Uterus (tissue), 4 donors: ENCODE data around the gene KIF1B. TPM values are rescaled to one million over a fixed set of nuclear protein-coding genes. Genes with fewer than 3 reads are reported as not detected.

Experiments used
- DNase-seq, 2 donors: peaks; one replicate each; pipeline ENCODE4 v3.0.0-alpha.2; 2019 to 2020
- H3K27ac ChIP-seq, 2 donors: fragments of 200-600 bp; sonication (generic); 1 replicate in 1 of 2; 2 replicates in 1 of 2; pipeline ENCODE4 v1.5.1; 2016 to 2018
- H3K27me3 ChIP-seq, 2 donors: fragments of 200-600 bp; sonication (generic); one replicate each; pipeline ENCODE4 v1.5.1; 2018 to 2019; ENCODE audit warnings: control low read depth in 1 of 2
- H3K36me3 ChIP-seq, 2 donors: fragments of 200-600 bp; sonication (generic); one replicate each; pipeline ENCODE4 v1.5.1; 2019; ENCODE audit warnings: control low read depth in 1 of 2
- H3K4me1 ChIP-seq, 2 donors: fragments of 200-600 bp; sonication (generic); one replicate each; pipeline ENCODE4 v1.5.1; 2018 to 2019; ENCODE audit warnings: control low read depth in 1 of 2
- H3K4me3 ChIP-seq, 2 donors: fragments of 200-600 bp; sonication (generic); 1 replicate in 1 of 2; 2 replicates in 1 of 2; pipeline ENCODE4 v1.5.1; 2018 to 2019; ENCODE audit warnings: mild to moderate bottlenecking in 1 of 2
- H3K9me3 ChIP-seq, 2 donors: fragments of 200-600 bp; sonication (generic); one replicate each; pipeline ENCODE4 v1.5.1; 2019; ENCODE audit warnings: control low read depth in 1 of 2
- POLR2A ChIP-seq, 2 donors: fragments of 450-650 bp; IDR thresholded peaks; one replicate each; pipeline ENCODE4 v1.6.1; 2016; ENCODE audit warnings: antibody characterized with exemption in 2 of 2, mild to moderate bottlenecking in 1 of 2, moderate library complexity in 1 of 2
- intact Hi-C: fragments of 100-400 bp; cut with DNase I; formaldehyde crosslinking; loops from one replicate; pipeline ENCODE4 v1.15.1; 2023; ENCODE audit warnings: low total_unique reads
- total RNA-seq, 4 donors: library from RNA; depleted of rRNA in 3 of 4; stranded (reverse); fragments of >200 nt in 3 of 4; gene quantifications; one replicate each; pipeline versions ENCODE4 v1.1.0 to v1.2.4, GENCODE V29; 2014 to 2023
- TF ChIP-seq, protein P1 (sequence below), 4 experiments: fragments of 200-600 bp in 2 of 4; fragments of 450-650 bp in 2 of 4; sonication (generic) in 2 of 4; IDR thresholded peaks; one replicate each; pipeline ENCODE4 v1.5.1; 2016 to 2019; ENCODE audit warnings: antibody characterized with exemption in 4 of 4, mild to moderate bottlenecking in 2 of 4, moderate library complexity in 1 of 4
- donor health status: DM: yes; HTN: yes; CAD: no.

The KIF1B gene
- total RNA-seq, 4 donors from 2014 or later: 26.4 to 89.6 (median 45.1) TPM

DNA sequence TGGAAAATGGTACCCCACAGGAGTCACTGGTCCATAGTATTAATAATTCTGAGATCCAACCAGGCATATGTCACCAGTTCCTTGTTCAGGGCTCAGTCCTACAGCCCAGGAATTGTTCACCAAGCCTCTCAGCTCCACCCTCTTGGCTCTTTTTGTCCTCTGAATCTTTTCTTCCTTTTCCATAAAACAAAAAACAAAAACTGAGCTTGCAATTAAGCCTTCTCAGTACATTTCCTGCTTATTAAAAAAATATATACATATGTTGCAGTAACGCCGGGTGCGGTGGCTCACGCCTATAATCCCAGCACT is 23.4 kb upstream of the KIF1B start:
- DNase-seq: no peak

DNA sequence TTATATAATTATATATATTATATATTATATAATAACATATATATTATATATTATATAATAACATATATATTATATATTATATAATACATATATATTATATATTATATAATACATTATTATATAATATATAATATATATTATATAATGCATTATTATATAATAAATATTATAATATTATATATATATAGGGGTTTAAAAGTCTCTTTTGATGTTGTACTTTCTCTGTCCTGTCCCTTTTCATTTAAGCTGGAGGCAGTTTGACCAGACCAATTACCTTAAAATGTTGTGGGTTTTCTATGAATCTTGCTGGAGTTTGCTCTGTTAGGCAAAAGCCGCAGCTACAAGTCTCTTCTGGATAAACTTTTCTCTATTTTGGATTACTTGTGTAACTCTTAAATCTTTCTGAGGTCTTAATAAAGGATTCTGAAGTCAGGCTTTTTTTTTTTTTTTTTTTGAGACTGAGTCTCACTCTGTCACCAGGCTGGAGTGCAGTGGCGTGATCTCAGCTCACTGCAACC is 22.2 kb upstream of the KIF1B start:
- H3K27ac ChIP-seq: no peak overlapping the region
- no peak overlapping the region for H3K4me3 ChIP-seq
- no peaks in the 10 kb centered on the region for H3K9me3 ChIP-seq
- no peaks in the 10 kb centered on the region for H3K36me3 ChIP-seq
- intact Hi-C loops: no loop called here
- DNase-seq: no peak
- H3K4me1 ChIP-seq: no peaks in the 10 kb centered on the region
- no peaks in the 10 kb centered on the region for H3K27me3 ChIP-seq
- TF ChIP-seq, protein P1, sequence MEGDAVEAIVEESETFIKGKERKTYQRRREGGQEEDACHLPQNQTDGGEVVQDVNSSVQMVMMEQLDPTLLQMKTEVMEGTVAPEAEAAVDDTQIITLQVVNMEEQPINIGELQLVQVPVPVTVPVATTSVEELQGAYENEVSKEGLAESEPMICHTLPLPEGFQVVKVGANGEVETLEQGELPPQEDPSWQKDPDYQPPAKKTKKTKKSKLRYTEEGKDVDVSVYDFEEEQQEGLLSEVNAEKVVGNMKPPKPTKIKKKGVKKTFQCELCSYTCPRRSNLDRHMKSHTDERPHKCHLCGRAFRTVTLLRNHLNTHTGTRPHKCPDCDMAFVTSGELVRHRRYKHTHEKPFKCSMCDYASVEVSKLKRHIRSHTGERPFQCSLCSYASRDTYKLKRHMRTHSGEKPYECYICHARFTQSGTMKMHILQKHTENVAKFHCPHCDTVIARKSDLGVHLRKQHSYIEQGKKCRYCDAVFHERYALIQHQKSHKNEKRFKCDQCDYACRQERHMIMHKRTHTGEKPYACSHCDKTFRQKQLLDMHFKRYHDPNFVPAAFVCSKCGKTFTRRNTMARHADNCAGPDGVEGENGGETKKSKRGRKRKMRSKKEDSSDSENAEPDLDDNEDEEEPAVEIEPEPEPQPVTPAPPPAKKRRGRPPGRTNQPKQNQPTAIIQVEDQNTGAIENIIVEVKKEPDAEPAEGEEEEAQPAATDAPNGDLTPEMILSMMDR (IDR thresholded peaks at IDR 0.05): no peak
- no peak for TF ChIP-seq POLR2A (IDR thresholded peaks at IDR 0.05)

More for the DNA sequence above, 23.4 kb upstream of the KIF1B start:
- Histone ChIP-seq H3K4me1 (no peaks in the 10 kb centered on the region), H3K4me3 (no peak overlapping the region), H3K27me3 (no peaks in the 10 kb centered on the region), H3K27ac (no peak overlapping the region), H3K36me3 (no peaks in the 10 kb centered on the region), H3K9me3 (no peaks in the 10 kb centered on the region)
- no peak for TF ChIP-seq POLR2A (IDR thresholded peaks at IDR 0.05)
- TF ChIP-seq, protein P1 (IDR thresholded peaks at IDR 0.05): no peak
- intact Hi-C loops: no loop called here

- Histone ChIP-seq H3K9me3 (no peaks in the 10 kb centered on the region), H3K4me1 (no peaks in the 10 kb centered on the region), H3K4me3 (no peak overlapping the region), H3K27me3 (no peaks in the 10 kb centered on the region), H3K27ac (no peak overlapping the region), H3K36me3 (no peaks in the 10 kb centered on the region)
- no peak for TF ChIP-seq POLR2A (IDR thresholded peaks at IDR 0.05)
- TF ChIP-seq, protein P1 (IDR thresholded peaks at IDR 0.05): no peak
- intact Hi-C loops: no loop called here
- DNase-seq: no peak
Observed at GRCh38 chr1:10189659-10190058, 20.7 kb upstream of the KIF1B start.

DNA sequence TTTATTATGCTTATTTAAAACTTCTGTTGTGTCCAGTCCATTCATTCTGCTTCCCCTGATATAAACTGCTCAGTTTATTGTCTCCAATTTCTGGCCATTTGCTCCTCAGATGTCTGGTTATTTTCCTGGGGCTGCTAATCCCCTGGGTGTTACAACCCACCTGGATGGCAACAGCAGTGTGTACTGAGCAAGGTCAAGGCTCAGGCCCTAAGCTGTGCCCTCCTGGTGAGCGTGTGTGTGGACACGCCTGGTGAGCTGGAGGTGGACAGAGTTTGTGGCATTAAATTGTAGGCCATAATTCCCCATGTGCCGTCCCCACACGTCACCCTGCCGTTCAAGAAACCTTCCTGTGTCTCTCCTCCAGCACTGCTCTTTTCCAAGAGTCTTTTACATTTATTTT is 18.1 kb upstream of the KIF1B start:
- Histone ChIP-seq H3K27ac (no peak overlapping the region), H3K4me3 (no peak overlapping the region), H3K36me3 (no peaks in the 10 kb centered on the region), H3K27me3 (no peaks in the 10 kb centered on the region), H3K4me1 (no peaks in the 10 kb centered on the region), H3K9me3 (no peaks in the 10 kb centered on the region)
- intact Hi-C loops: no loop called here
- TF ChIP-seq POLR2A (IDR thresholded peaks at IDR 0.05): no peak
- TF ChIP-seq, protein P1 (IDR thresholded peaks at IDR 0.05): no peak
- DNase-seq: no peak

DNA sequence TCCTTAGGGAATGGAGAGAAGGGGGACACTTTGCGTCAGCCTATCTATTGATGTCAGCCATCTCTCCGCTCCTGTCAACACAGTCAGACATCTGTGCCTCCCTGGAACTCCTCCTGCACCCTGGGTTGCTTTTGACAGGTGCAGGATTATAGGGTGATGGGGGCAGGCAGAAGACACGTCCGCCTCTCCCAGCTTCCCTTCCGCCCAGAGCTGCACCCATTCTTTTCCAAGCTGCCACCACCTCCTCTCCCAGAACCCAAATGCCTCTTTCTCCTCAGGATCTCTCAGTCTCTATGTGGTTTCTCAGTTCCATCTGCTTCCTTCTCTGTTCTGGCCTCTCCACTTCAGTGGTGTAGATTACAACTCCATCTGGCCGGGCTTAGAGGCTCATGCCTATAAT is 17.1 kb upstream of the KIF1B start:
- Histone ChIP-seq H3K36me3 (no peaks in the 10 kb centered on the region), H3K4me1 (no peaks in the 10 kb centered on the region), H3K9me3 (no peaks in the 10 kb centered on the region), H3K27ac (no peak overlapping the region), H3K27me3 (no peaks in the 10 kb centered on the region), H3K4me3 (no peak overlapping the region)
- intact Hi-C loops: no loop called here
- no peak for TF ChIP-seq POLR2A (IDR thresholded peaks at IDR 0.05)
- TF ChIP-seq, protein P1 (IDR thresholded peaks at IDR 0.05): no peak
- no peak for DNase-seq
